ENCODE results near the gene PARN.
"Not testable (repeated sequence)": the region's sequence is repeated elsewhere in the genome, so short reads cannot be mapped to it uniquely, and the experiment has no call there.

PARN gene

DNA sequence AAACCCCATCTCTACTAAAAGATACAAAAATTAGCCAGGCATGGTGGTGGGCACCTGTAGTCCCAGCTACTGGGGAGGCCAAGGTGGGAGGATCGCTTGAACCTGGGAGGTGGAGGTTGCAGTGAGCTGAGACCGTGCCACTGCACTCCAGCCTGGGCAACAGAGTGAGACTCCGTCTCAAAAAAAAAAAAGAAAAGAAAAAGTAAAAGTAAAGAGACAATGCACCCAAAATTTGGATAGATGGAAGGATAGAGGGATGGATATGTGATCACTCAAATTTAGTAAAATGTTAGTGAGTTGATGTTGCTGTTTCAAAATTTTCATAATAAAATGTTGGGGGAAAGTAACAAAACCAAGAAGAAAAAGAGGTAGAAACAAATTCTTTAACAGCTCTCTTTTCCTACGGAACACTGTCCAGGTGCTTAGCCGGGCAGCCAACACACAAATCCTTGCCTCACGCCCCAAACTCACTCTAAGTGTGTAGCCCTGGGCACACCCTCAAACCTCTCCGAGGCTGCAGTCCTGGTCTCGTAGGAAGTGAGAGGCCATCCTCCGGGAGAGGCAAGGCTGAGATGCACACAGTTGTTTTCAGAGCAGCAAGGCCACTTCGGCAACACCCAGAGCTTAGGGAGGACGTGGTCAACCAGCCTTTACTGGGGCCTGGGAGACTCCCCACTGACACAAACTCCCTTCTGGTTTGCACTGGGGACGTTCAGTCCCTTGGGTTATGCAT lies 228.9 kb downstream of the PARN start:
- not testable (repeated sequence) for H2AFZ ChIP-seq (ENCODE audit: low read length); H3K36me3 ChIP-seq (replicated peaks; ENCODE audit: insufficient read depth, low read length); H3K4me2 ChIP-seq (ENCODE audit: low read depth, low read length); DNase-seq; H3K27me3 ChIP-seq (replicated peaks; ENCODE audit: insufficient read depth, low read length); H3K9me3 ChIP-seq (replicated peaks; ENCODE audit: insufficient read depth, low read length); H3K79me2 ChIP-seq (ENCODE audit: low read length); H3K9ac ChIP-seq (ENCODE audit: low read length); H3K4me3 ChIP-seq (ENCODE audit: low read length); H3K27ac ChIP-seq (ENCODE audit: low read length); H3K9me2 ChIP-seq (replicated peaks; ENCODE audit: insufficient read depth, low read length); H4K20me1 ChIP-seq (ENCODE audit: insufficient read depth, low read length)
- Histone ChIP-seq H3K4me1 (ENCODE audit: low read length) (peaks cover 22% of the 10 kb centered on the region), H3F3A (ENCODE audit: insufficient read depth, low read length) (peaks cover 16% of the 10 kb centered on the region)

DNA sequence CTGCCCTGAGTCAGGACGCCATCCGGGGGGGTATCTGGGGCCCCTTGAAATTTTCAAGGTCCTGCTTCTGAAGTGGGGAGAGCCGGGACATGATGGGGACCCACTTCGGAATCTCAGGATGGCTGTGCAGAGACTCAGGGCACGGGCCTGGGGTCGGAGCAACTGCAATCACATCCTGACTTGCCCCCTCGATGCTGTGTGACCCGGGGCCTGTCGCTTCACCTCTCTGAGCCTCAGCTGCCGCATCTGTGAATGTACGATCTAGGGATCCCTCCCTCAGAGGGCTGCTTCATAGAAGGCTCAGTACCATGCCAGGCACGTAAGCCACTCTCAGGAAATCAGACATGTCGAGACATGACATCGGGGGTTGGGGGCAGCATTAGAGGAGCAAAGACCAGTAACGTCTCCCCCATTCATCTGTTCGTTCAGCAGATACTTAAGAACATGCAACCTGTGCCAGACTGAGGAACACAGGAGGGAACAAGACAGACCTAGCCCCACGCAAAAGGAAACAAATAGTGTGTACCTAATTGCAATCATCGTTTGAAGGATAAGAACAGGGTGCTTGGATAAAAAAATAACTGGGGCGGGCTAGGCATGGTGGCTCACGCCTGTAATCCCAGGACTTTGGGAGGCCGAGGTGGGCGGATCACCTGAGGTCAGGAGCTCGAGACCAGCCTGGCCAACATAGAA lies 229.6 kb downstream of the PARN start:
- no peaks in the 10 kb centered on the region for H3K36me3 ChIP-seq (replicated peaks; ENCODE audit: insufficient read depth, low read length)
- no peak overlapping the region for H3K4me2 ChIP-seq (ENCODE audit: low read depth, low read length)
- no peaks in the 10 kb centered on the region for H3K9me3 ChIP-seq (replicated peaks; ENCODE audit: insufficient read depth, low read length)
- no peaks in the 10 kb centered on the region for H4K20me1 ChIP-seq (ENCODE audit: insufficient read depth, low read length)
- peak overlapping the region; percentile 83; the same call in 1 of the 2 replicates for H3K27ac ChIP-seq (ENCODE audit: low read length)
- no peak overlapping the region for H2AFZ ChIP-seq (ENCODE audit: low read length)
- H3K4me3 ChIP-seq (ENCODE audit: low read length), result no peak overlapping the region
- no peaks in the 10 kb centered on the region for H3K27me3 ChIP-seq (replicated peaks; ENCODE audit: insufficient read depth, low read length)
- H3K4me1 ChIP-seq (ENCODE audit: low read length), result peaks cover 22% of the 10 kb centered on the region
- no peak for DNase-seq
- peak overlapping the region; percentile 41; the same call in 1 of the 2 replicates for H3K9ac ChIP-seq (ENCODE audit: low read length)
- no peak for TF ChIP-seq EZH2 (optimal IDR thresholded peaks at IDR 0.05; ENCODE audit: low read depth, low read length)
- no peak for TF ChIP-seq EZH2phosphoT487 (IDR thresholded peaks at IDR 0.05; ENCODE audit: low read length)
- no peak for TF ChIP-seq CTCF (IDR thresholded peaks at IDR 0.05; ENCODE audit: low read length)
- H3K79me2 ChIP-seq (ENCODE audit: low read length), result no peaks in the 10 kb centered on the region
- peaks cover 11% of the 10 kb centered on the region for H3F3A ChIP-seq (ENCODE audit: insufficient read depth, low read length)
- no peaks in the 10 kb centered on the region for H3K9me2 ChIP-seq (replicated peaks; ENCODE audit: insufficient read depth, low read length)

DNA sequence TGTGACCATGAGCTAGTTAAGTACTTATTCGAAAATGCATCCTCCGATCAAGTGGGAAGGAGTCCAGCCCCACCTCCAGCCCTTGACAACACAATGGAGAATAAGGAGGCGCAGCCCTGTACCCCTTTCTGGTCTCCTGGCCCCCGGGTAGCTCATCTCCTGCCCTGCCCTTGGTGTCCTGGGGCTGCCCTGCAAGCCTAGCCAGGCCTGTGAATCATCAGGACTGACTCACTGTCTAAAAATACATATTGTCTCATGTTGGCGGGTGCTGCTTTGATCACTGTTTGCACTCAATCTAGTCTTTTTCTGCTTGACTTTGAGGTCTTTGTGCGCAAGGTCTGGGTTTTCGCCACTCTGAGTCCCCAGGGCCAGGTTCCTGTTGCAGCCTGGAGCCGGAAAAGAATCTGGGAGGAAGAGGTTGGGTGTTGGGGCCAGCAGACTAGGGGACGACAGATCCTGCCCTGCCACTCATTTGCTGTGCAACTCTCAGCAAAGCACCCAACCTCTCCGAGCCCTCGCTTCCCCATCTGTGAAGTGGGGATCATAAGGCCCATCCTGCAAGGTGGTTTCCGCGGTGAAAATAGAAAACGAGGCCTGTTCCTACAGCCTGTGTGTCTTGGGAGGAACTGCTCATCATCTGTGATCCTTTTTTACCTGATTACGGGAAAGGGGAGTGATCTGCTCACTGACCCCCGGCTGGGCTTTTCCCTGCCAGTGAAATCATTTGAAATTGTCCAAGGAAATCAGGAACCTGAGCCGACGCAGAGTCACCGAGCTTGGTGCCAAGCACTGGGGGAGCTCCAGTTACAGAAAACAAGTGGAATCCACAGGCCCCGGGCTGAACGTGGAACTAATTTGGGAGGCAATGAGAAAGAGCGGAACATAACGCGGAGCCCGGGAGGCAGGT lies 230.4 kb downstream of the PARN start:
- Histone ChIP-seq H3K4me1 (ENCODE audit: low read length) (peaks cover 19% of the 10 kb centered on the region), H2AFZ (ENCODE audit: low read length) (peak overlapping the region; percentile 38), H3K9me3 (replicated peaks; ENCODE audit: insufficient read depth, low read length) (no peaks in the 10 kb centered on the region), H3K9ac (ENCODE audit: low read length) (peak overlapping the region; percentile 41), H3K9me2 (replicated peaks; ENCODE audit: insufficient read depth, low read length) (no peaks in the 10 kb centered on the region), H3K36me3 (replicated peaks; ENCODE audit: insufficient read depth, low read length) (no peaks in the 10 kb centered on the region), H3K27me3 (replicated peaks; ENCODE audit: insufficient read depth, low read length) (no peaks in the 10 kb centered on the region), H3K79me2 (ENCODE audit: low read length) (no peaks in the 10 kb centered on the region), H3F3A (ENCODE audit: insufficient read depth, low read length) (peaks cover 8% of the 10 kb centered on the region), H3K4me3 (ENCODE audit: low read length) (no peak overlapping the region), H3K27ac (ENCODE audit: low read length) (peak overlapping the region; percentile 83), H3K4me2 (ENCODE audit: low read depth, low read length) (peak overlapping the region; percentile 35), H4K20me1 (ENCODE audit: insufficient read depth, low read length) (no peaks in the 10 kb centered on the region)
- DNase-seq, result peak; percentile 33
- no peak for TF ChIP-seq EZH2 (optimal IDR thresholded peaks at IDR 0.05; ENCODE audit: low read depth, low read length)
- TF ChIP-seq EZH2phosphoT487 (IDR thresholded peaks at IDR 0.05; ENCODE audit: low read length), result no peak
- TF ChIP-seq CTCF (IDR thresholded peaks at IDR 0.05; ENCODE audit: low read length), result no peak

Measured in MM.1S (cell line).